Calu3 (cell line): Measurements from ENCODE around the gene AP1G2. TPM values are rescaled to one million over a fixed set of nuclear protein-coding genes. Genes with fewer than 3 reads are reported as not detected.

Experiments
- Bru-seq: library from RNA; stranded (reverse); fragments of 400-500 nt; gene quantifications from one replicate; lab custom pipeline; 2021; lab: Mats Ljungman, UMichigan
- BruChase-seq, 2 experiments: library from RNA; stranded (reverse); fragments of 400-500 nt; gene quantifications; one replicate each; lab custom pipeline; 2021; lab: Mats Ljungman, UMichigan
- BruUV-seq: library from RNA; stranded (reverse); fragments of 400-500 nt; replicated peaks from 2 replicates; lab custom pipeline; 2021; lab: Mats Ljungman, UMichigan
- CTCF ChIA-PET: fragments of 300-600 bp; sonication (Branson Sonifier 250); formaldehyde crosslinking; loops from one replicate; lab custom pipeline; 2022; ENCODE audit warnings: antibody characterized with exemption; lab: Charles Lee
- DNase-seq: peaks from one replicate; pipeline ENCODE4 v3.0.0; 2022
- H3K27ac Mint-ChIP-seq: one replicate; pipeline ENCODE4 v1.8.0; 2022; ENCODE audit warnings: mixed read lengths; ENCODE audit not compliant: unreplicated experiment
- H3K27me3 Mint-ChIP-seq: one replicate; pipeline ENCODE4 v1.8.0; 2022; ENCODE audit warnings: mixed read lengths; ENCODE audit not compliant: unreplicated experiment
- H3K36me3 Mint-ChIP-seq: one replicate; pipeline ENCODE4 v1.8.0; 2022; ENCODE audit warnings: mild to moderate bottlenecking, moderate library complexity, mixed read lengths; ENCODE audit not compliant: insufficient read depth, unreplicated experiment
- H3K4me1 Mint-ChIP-seq: one replicate; pipeline ENCODE4 v1.8.0; 2022; ENCODE audit warnings: mild to moderate bottlenecking, low read depth, mixed read lengths; ENCODE audit not compliant: unreplicated experiment
- H3K4me3 Mint-ChIP-seq: one replicate; pipeline ENCODE4 v1.8.0; 2022; ENCODE audit warnings: mild to moderate bottlenecking, low read depth, moderate library complexity, mixed read lengths; ENCODE audit not compliant: unreplicated experiment
- H3K9me3 Mint-ChIP-seq: one replicate; pipeline ENCODE4 v1.8.0; 2022; ENCODE audit warnings: low read depth, mixed read lengths; ENCODE audit not compliant: unreplicated experiment
- CTCF ChIP-seq: fragments of 200-600 bp; IDR thresholded peaks from one replicate; pipeline ENCODE4 v1.8.0; 2022; ENCODE audit warnings: antibody characterized with exemption; ENCODE audit not compliant: unreplicated experiment
- intact Hi-C: fragments of 100-400 bp; cut with micrococcal nuclease; formaldehyde crosslinking; loops from one replicate; pipeline ENCODE4 v1.10.0; 2022; ENCODE audit not compliant: unreplicated experiment
- long read RNA-seq: library from polyadenylated mRNA; stranded (forward); transcript quantifications from one replicate; pipeline ENCODE4 v2.0.0, GENCODE V29; 2022
- total RNA-seq: library from RNA; stranded (reverse); gene quantifications from 2 replicates; pipeline ENCODE4 v1.2.3, GENCODE V29; 2022

Gene AP1G2
- total RNA-seq (152 and 173 TPM in 2 replicates), Bru-seq, nascent RNA (percentile 75 among the genes with signal in this experiment), BruChase-seq, experiment 1, labeled RNA remaining after a 6-hour chase (percentile 91 among the genes with signal in this experiment), BruChase-seq, experiment 2, labeled RNA remaining after a 2-hour chase (percentile 89 among the genes with signal in this experiment)
- long read RNA-seq, transcript AP1G2-202 (22 exons, 2,609 nt), result major isoform, 33 of 123 reads
- long read RNA-seq, partial matches to known transcripts, result 11 of 123 reads
- long read RNA-seq, other reads (novel, unspliced or antisense), result 74 of 123 reads

GRCh38 chr14:23567186-23568020, at the start of gene AP1G2:
Gene AP1G2, minus strand, starts transcription at chr14:23567791. Its CDS starts 477 bp downstream, at chr14:23567314.
- Mint-ChIP-seq H3K27me3 (peaks cover 12% of the 10 kb centered on the region), H3K27ac (peak within 1 kb of the TSS; percentile 94), H3K9me3 (no peaks in the 10 kb centered on the region), H3K4me1 (peaks cover 33% of the 10 kb centered on the region), H3K36me3 (peaks cover 48% of the 10 kb centered on the region), H3K4me3 (peak within 1 kb of the TSS; percentile 94)
- TF ChIP-seq CTCF, result no peak
- BruUV-seq, result TSS peak; percentile 41
- intact Hi-C loops, result no loop called here
- CTCF ChIA-PET, result interaction anchor here (0.6 to 1.0 kb wide), 2 partner anchors 22 to 96 kb away, joined by 3 read pairs; no protein-coding TSS in a partner anchor
- DNase-seq, result peak; percentile 91

GRCh38 chr14:23615856-23616255, 48.3 kb upstream of the AP1G2 start:
- intact Hi-C loops, result no loop called here
- no peak for TF ChIP-seq CTCF
- Mint-ChIP-seq H3K4me3 (no peak overlapping the region), H3K27me3 (peaks cover 26% of the 10 kb centered on the region), H3K4me1 (peaks cover 26% of the 10 kb centered on the region), H3K27ac (no peak overlapping the region), H3K9me3 (no peaks in the 10 kb centered on the region), H3K36me3 (no peaks in the 10 kb centered on the region)
- DNase-seq, result no peak
- CTCF ChIA-PET, result no interaction called here
- BruUV-seq, result no TSS peak

GRCh38 chr14:23614395-23614828, 46.8 kb upstream of the AP1G2 start:
- Mint-ChIP-seq H3K27me3 (peaks cover 11% of the 10 kb centered on the region), H3K36me3 (no peaks in the 10 kb centered on the region), H3K4me1 (peaks cover 28% of the 10 kb centered on the region), H3K27ac (no peak overlapping the region), H3K4me3 (no peak overlapping the region), H3K9me3 (no peaks in the 10 kb centered on the region)
- CTCF ChIA-PET, result interaction anchor here (0.5 to 2.0 kb wide), 3 partner anchors 18 to 787 kb away, joined by 3 to 6 read pairs (median 3); no protein-coding TSS in a partner anchor
- TF ChIP-seq CTCF, result no peak
- intact Hi-C loops, result no loop called here
- no peak for DNase-seq
- no TSS peak for BruUV-seq

GRCh38 chr14:23613242-23614070, 45.9 kb upstream of the AP1G2 start:
- CTCF ChIA-PET, result interaction anchor here (0.5 to 2.0 kb wide), 4 partner anchors 19 to 787 kb away, joined by 3 to 6 read pairs (median 4); no protein-coding TSS in a partner anchor

More at GRCh38 chr14:23613242-23614070, 45.9 kb upstream of the AP1G2 start:
- intact Hi-C loops, result no loop called here
- peaks cover 5% of the 10 kb centered on the region for H3K9me3 Mint-ChIP-seq
- BruUV-seq, result no TSS peak
- DNase-seq, result no peak
- H3K4me3 Mint-ChIP-seq, result no peak overlapping the region
- no peak for TF ChIP-seq CTCF
- H3K4me1 Mint-ChIP-seq, result peaks cover 37% of the 10 kb centered on the region
- no peaks in the 10 kb centered on the region for H3K36me3 Mint-ChIP-seq
- no peak overlapping the region for H3K27ac Mint-ChIP-seq
- peaks cover 2% of the 10 kb centered on the region for H3K27me3 Mint-ChIP-seq
